DOHH2 (cell line): ENCODE results near the gene TRAF3.

ENCODE experiments used
- H3F3A ChIP-seq: fragments of 200-600 bp; sonication (generic), shearing (Covaris generic); 2 replicates; pipeline ENCODE4 v1.6.0; 2016; ENCODE audit warnings: antibody characterized with exemption, mild to moderate bottlenecking; ENCODE audit not compliant: control insufficient read depth, insufficient read depth
- H3K27ac ChIP-seq: fragments of 200-600 bp; sonication (generic); 2 replicates; pipeline ENCODE4 v1.5.1; 2014; ENCODE audit warnings: low read depth, mild to moderate bottlenecking, low read length, moderate library complexity
- H3K27me3 ChIP-seq: fragments of 200-600 bp; sonication (generic); 2 replicates; pipeline ENCODE4 v1.6.1; 2014; ENCODE audit warnings: mild to moderate bottlenecking, low read length, mixed read lengths; ENCODE audit not compliant: control insufficient read depth
- H3K36me3 ChIP-seq: fragments of 200-600 bp; sonication (generic); 2 replicates; pipeline ENCODE4 v1.6.1; 2014; ENCODE audit warnings: mild to moderate bottlenecking, low read length, moderate library complexity, mixed read lengths; ENCODE audit not compliant: control insufficient read depth
- H3K4me1 ChIP-seq: fragments of 200-600 bp; sonication (generic); 2 replicates; pipeline ENCODE4 v1.6.1; 2014; ENCODE audit warnings: mild to moderate bottlenecking, low read length, mixed read lengths; ENCODE audit not compliant: control insufficient read depth
- H3K4me2 ChIP-seq: fragments of 200-600 bp; sonication (generic); 2 replicates; pipeline ENCODE4 v1.6.0; 2014; ENCODE audit warnings: mild to moderate bottlenecking, low read length, moderate library complexity
- H3K4me3 ChIP-seq: fragments of 200-600 bp; sonication (generic); 2 replicates; pipeline ENCODE4 v1.5.1; 2014; ENCODE audit warnings: mild to moderate bottlenecking, low read length, mixed read lengths
- H3K79me2 ChIP-seq: fragments of 200-600 bp; sonication (generic); 2 replicates; pipeline ENCODE4 v1.6.1; 2014; ENCODE audit warnings: mild to moderate bottlenecking, low read length, mixed read lengths; ENCODE audit not compliant: control insufficient read depth
- H3K9me2 ChIP-seq: fragments of 200-600 bp; sonication (generic); replicated peaks from 2 replicates; pipeline ENCODE4 v1.6.1; 2014; ENCODE audit warnings: mild to moderate bottlenecking, low read length, mixed read lengths; ENCODE audit not compliant: control insufficient read depth
- H3K9me3 ChIP-seq: fragments of 200-600 bp; sonication (generic); 2 replicates; pipeline ENCODE4 v1.6.1; 2014; ENCODE audit warnings: antibody characterized with exemption, low read length, mixed read lengths; ENCODE audit not compliant: control insufficient read depth, insufficient read depth
- H4K20me1 ChIP-seq: fragments of 200-600 bp; sonication (generic); 2 replicates; pipeline ENCODE4 v1.6.0; 2014; ENCODE audit warnings: low read depth, mild to moderate bottlenecking, antibody characterized with exemption, low read length, moderate library complexity; ENCODE audit not compliant: control insufficient read depth, insufficient read depth
- EZH2phosphoT487 ChIP-seq: fragments of 200-600 bp; sonication (generic); IDR thresholded peaks from 2 replicates; pipeline ENCODE4 v1.6.1; 2017; ENCODE audit warnings: borderline replicate concordance, mild to moderate bottlenecking, antibody characterized with exemption, low read length, moderate library complexity, mixed read lengths
- TF ChIP-seq, protein P1 (sequence below): fragments of 200-600 bp; sonication (generic); IDR thresholded peaks from one replicate; pipeline ENCODE4 v1.5.1; 2014; ENCODE audit warnings: antibody characterized with exemption, mild to moderate bottlenecking, low read depth, low read length; ENCODE audit not compliant: poor library complexity, severe bottlenecking

The TRAF3 gene

DNA sequence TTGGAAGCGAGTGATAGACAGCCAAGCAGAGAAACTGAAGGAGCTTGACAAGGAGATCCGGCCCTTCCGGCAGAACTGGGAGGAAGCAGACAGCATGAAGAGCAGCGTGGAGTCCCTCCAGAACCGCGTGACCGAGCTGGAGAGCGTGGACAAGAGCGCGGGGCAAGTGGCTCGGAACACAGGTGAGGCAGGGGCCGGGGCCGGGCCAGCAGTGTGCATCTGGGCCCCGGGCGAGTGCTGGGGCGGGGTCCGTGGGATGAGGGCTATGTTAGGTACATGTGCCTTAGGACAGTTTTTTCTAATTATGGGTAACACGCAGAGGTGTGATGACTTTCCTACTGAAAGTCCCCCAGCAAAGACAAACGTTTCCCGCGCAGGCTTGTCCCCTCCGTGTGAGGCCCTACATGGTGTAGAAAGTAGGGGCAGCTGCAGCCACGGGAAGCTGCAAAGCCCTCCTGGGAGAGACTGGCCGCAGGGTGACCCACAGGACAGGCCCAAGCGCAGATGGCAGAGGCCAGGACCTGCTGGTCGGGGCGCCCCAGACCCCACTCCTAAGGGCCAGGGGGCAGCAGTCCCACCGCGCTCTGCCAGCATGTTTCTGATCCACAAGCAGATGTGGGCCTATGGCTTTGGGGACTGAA, 126.1 kb downstream of the TRAF3 start:
- no peak overlapping the region for H3K4me2 ChIP-seq
- no peak for TF ChIP-seq EZH2phosphoT487
- TF ChIP-seq, protein P1, sequence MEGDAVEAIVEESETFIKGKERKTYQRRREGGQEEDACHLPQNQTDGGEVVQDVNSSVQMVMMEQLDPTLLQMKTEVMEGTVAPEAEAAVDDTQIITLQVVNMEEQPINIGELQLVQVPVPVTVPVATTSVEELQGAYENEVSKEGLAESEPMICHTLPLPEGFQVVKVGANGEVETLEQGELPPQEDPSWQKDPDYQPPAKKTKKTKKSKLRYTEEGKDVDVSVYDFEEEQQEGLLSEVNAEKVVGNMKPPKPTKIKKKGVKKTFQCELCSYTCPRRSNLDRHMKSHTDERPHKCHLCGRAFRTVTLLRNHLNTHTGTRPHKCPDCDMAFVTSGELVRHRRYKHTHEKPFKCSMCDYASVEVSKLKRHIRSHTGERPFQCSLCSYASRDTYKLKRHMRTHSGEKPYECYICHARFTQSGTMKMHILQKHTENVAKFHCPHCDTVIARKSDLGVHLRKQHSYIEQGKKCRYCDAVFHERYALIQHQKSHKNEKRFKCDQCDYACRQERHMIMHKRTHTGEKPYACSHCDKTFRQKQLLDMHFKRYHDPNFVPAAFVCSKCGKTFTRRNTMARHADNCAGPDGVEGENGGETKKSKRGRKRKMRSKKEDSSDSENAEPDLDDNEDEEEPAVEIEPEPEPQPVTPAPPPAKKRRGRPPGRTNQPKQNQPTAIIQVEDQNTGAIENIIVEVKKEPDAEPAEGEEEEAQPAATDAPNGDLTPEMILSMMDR: no peak
- H4K20me1 ChIP-seq: peaks cover 23% of the 10 kb centered on the region
- no peaks in the 10 kb centered on the region for H3K9me2 ChIP-seq
- no peaks in the 10 kb centered on the region for H3K9me3 ChIP-seq
- peaks cover 29% of the 10 kb centered on the region for H3K36me3 ChIP-seq
- H3K4me3 ChIP-seq: no peak overlapping the region
- peaks cover 45% of the 10 kb centered on the region for H3K4me1 ChIP-seq
- no peaks in the 10 kb centered on the region for H3K27me3 ChIP-seq
- no peaks in the 10 kb centered on the region for H3K79me2 ChIP-seq
- peaks cover 16% of the 10 kb centered on the region for H3F3A ChIP-seq
- H3K27ac ChIP-seq: no peak overlapping the region

GRCh38 chr14:102903889-102904512, 126.8 kb downstream of the TRAF3 start:
- H3K36me3 ChIP-seq: peaks cover 29% of the 10 kb centered on the region

DNA sequence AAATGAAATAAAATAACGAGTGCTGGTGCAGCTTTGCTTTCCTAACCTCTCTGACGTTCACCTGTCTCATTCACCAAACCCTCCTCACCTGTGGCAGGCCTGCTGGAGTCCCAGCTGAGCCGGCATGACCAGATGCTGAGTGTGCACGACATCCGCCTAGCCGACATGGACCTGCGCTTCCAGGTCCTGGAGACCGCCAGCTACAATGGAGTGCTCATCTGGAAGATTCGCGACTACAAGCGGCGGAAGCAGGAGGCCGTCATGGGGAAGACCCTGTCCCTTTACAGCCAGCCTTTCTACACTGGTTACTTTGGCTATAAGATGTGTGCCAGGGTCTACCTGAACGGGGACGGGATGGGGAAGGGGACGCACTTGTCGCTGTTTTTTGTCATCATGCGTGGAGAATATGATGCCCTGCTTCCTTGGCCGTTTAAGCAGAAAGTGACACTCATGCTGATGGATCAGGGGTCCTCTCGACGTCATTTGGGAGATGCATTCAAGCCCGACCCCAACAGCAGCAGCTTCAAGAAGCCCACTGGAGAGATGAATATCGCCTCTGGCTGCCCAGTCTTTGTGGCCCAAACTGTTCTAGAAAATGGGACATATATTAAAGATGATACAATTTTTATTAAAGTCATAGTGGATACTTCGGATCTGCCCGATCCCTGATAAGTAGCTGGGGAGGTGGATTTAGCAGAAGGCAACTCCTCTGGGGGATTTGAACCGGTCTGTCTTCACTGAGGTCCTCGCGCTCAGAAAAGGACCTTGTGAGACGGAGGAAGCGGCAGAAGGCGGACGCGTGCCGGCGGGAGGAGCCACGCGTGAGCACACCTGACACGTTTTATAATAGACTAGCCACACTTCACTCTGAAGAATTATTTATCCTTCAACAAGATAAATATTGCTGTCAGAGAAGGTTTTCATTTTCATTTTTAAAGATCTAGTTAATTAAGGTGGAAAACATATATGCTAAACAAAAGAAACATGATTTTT, 128.2 kb downstream of the TRAF3 start:
- Histone ChIP-seq H3K9me3 (no peaks in the 10 kb centered on the region), H3K27ac (no peak overlapping the region), H4K20me1 (peaks cover 21% of the 10 kb centered on the region), H3K4me1 (peaks cover 25% of the 10 kb centered on the region), H3F3A (peaks cover 16% of the 10 kb centered on the region), H3K79me2 (no peaks in the 10 kb centered on the region), H3K36me3 (peaks cover 29% of the 10 kb centered on the region), H3K27me3 (no peaks in the 10 kb centered on the region), H3K9me2 (no peaks in the 10 kb centered on the region), H3K4me2 (no peak overlapping the region), H3K4me3 (no peak overlapping the region)
- TF ChIP-seq EZH2phosphoT487: no peak
- TF ChIP-seq, protein P1: no peak

More at GRCh38 chr14:102903889-102904512, 126.8 kb downstream of the TRAF3 start:
- H3K4me1 ChIP-seq: peaks cover 38% of the 10 kb centered on the region
- H3K79me2 ChIP-seq: no peaks in the 10 kb centered on the region
- no peaks in the 10 kb centered on the region for H3K9me3 ChIP-seq
- H3K4me2 ChIP-seq: no peak overlapping the region
- TF ChIP-seq, protein P1: no peak
- TF ChIP-seq EZH2phosphoT487: no peak
- H3K27me3 ChIP-seq: no peaks in the 10 kb centered on the region
- H4K20me1 ChIP-seq: peaks cover 23% of the 10 kb centered on the region
- H3F3A ChIP-seq: peaks cover 16% of the 10 kb centered on the region
- no peaks in the 10 kb centered on the region for H3K9me2 ChIP-seq
- H3K4me3 ChIP-seq: no peak overlapping the region
- no peak overlapping the region for H3K27ac ChIP-seq
